Measurements from ENCODE around the gene LEP. TPM values are rescaled to one million over a fixed set of nuclear protein-coding genes. Genes with fewer than 3 reads are reported as not detected.

Gene LEP
- total RNA-seq, 2 experiments from 2014 or later = not detected

GRCh38 chr7:128209229-128210035, 31.6 kb upstream of the LEP start:
- POLR2A ChIA-PET = interaction anchor here (0.6 kb wide), 1 partner anchor 273 kb away, joined by 4 read pairs; no protein-coding TSS in a partner anchor
- CTCF ChIA-PET = interaction anchor here (0.6 to 4.8 kb wide), 28 partner anchors 12 to 705 kb away, joined by 3 to 67 read pairs (median 4); no protein-coding TSS in a partner anchor

- POLR2A ChIA-PET = interaction anchor here (0.6 kb wide), 1 partner anchor 274 kb away, joined by 4 read pairs; no protein-coding TSS in a partner anchor
- CTCF ChIA-PET = interaction anchor here (0.6 to 4.8 kb wide), 24 partner anchors 11 to 705 kb away, joined by 3 to 67 read pairs (median 4); no protein-coding TSS in a partner anchor
Observed at GRCh38 chr7:128210036-128210347, 31.1 kb upstream of the LEP start.

- ChIA-PET POLR2A (interaction anchor here (0.6 kb wide), 1 partner anchor 475 kb away, joined by 3 read pairs; no protein-coding TSS in a partner anchor), CTCF (interaction anchor here (1.1 to 4.8 kb wide), 6 partner anchors 10 to 504 kb away, joined by 3 to 67 read pairs (median 4); no protein-coding TSS in a partner anchor)
Observed at GRCh38 chr7:128210590-128211570, 30.2 kb upstream of the LEP start.

GRCh38 chr7:128211626-128212025, 29.5 kb upstream of the LEP start:
- ChIA-PET CTCF (interaction anchor here (4.8 kb wide), 1 partner anchor 75 kb away, joined by 67 read pairs; no protein-coding TSS in a partner anchor), POLR2A (no interaction called here)

GRCh38 chr7:128214463-128214862, 26.6 kb upstream of the LEP start:
- CTCF ChIA-PET = no interaction called here
- POLR2A ChIA-PET = no interaction called here

GRCh38 chr7:128215281-128215680, 25.8 kb upstream of the LEP start:
- POLR2A ChIA-PET = no interaction called here
- CTCF ChIA-PET = interaction anchor here (1.2 kb wide), 1 partner anchor 80 kb away, joined by 4 read pairs; no protein-coding TSS in a partner anchor

- CTCF ChIA-PET = interaction anchor here (1.2 kb wide), 1 partner anchor 80 kb away, joined by 4 read pairs; no protein-coding TSS in a partner anchor
- POLR2A ChIA-PET = no interaction called here
Observed at GRCh38 chr7:128215739-128216138, 25.3 kb upstream of the LEP start.

- ChIA-PET CTCF (interaction anchor here (1.6 kb wide), 1 partner anchor 81 kb away, joined by 4 read pairs; no protein-coding TSS in a partner anchor), POLR2A (no interaction called here)
Observed at GRCh38 chr7:128217030-128217805, 23.9 kb upstream of the LEP start.

- ChIA-PET POLR2A (no interaction called here), CTCF (interaction anchor here (1.6 kb wide), 1 partner anchor 82 kb away, joined by 4 read pairs; no protein-coding TSS in a partner anchor)
Observed at GRCh38 chr7:128217967-128218652, 23.0 kb upstream of the LEP start.

GRCh38 chr7:128219636-128220035, 21.4 kb upstream of the LEP start:
- POLR2A ChIA-PET = no interaction called here
- CTCF ChIA-PET = no interaction called here

GRCh38 chr7:128221929-128222403, 19.1 kb upstream of the LEP start:
- POLR2A ChIA-PET = no interaction called here
- CTCF ChIA-PET = interaction anchor here (1.8 kb wide), 1 partner anchor 13 kb away, joined by 4 read pairs; no protein-coding TSS in a partner anchor

GRCh38 chr7:128226132-128226980, 14.7 kb upstream of the LEP start:
- ChIA-PET CTCF (no interaction called here), POLR2A (no interaction called here)

- POLR2A ChIA-PET = no interaction called here
- CTCF ChIA-PET = no interaction called here
Observed at GRCh38 chr7:128227271-128227670, 13.8 kb upstream of the LEP start.

GRCh38 chr7:128231021-128231420, 10.1 kb upstream of the LEP start:
- CTCF ChIA-PET = no interaction called here
- POLR2A ChIA-PET = no interaction called here

- CTCF ChIA-PET = no interaction called here
Observed at GRCh38 chr7:128231677-128232076, 9.4 kb upstream of the LEP start.

GRCh38 chr7:128233471-128233870, 7.6 kb upstream of the LEP start:
- ChIA-PET POLR2A (no interaction called here), CTCF (interaction anchor here (1.0 kb wide), 1 partner anchor 17 kb away, joined by 3 read pairs; no protein-coding TSS in a partner anchor)

More at GRCh38 chr7:128231677-128232076, 9.4 kb upstream of the LEP start:
- POLR2A ChIA-PET = no interaction called here

- CTCF ChIA-PET = no interaction called here
- POLR2A ChIA-PET = no interaction called here
Observed at GRCh38 chr7:128234476-128235026, 6.5 kb upstream of the LEP start.

All from activated CD8-positive, alpha-beta memory T cell treated with anti-CD3 and anti-CD28 coated beads for 36 hours (primary cell).